Upper lobe of left lung (tissue), 6 donors: ENCODE measurements around the gene RPS2. TPM values are rescaled to one million over a fixed set of nuclear protein-coding genes. Genes with fewer than 3 reads are reported as not detected.

ENCODE experiments used
- ATAC-seq, 2 donors: fragments of 200-7000 bp; cut with Tn5 transposase; one replicate each; pipeline ENCODE4 v1.9.1; 2022; ENCODE audit warnings: mild to moderate bottlenecking in 2 of 2, moderate library complexity in 2 of 2; ENCODE audit not compliant: low FRiP score in 2 of 2
- DNase-seq, 2 donors: peaks; one replicate each; pipeline ENCODE4 v3.0.0-alpha.2; 2019 to 2020
- H3K27ac ChIP-seq, 4 donors: fragments of 200-600 bp; sonication (generic); one replicate each; pipeline ENCODE4 v1.5.1; 2016 to 2019
- H3K27me3 ChIP-seq, 4 donors: fragments of 200-600 bp; sonication (generic); one replicate each; pipeline ENCODE4 v1.5.1; 2017 to 2019
- H3K36me3 ChIP-seq, 4 donors: fragments of 200-600 bp; sonication (generic); one replicate each; pipeline ENCODE4 v1.5.1; 2016 to 2019
- H3K4me1 ChIP-seq, 4 donors: fragments of 200-600 bp; sonication (generic); one replicate each; pipeline ENCODE4 v1.5.1; 2018 to 2019
- H3K4me3 ChIP-seq, 4 donors: fragments of 200-600 bp; sonication (generic); one replicate each; pipeline ENCODE4 v1.5.1; 2017 to 2019; ENCODE audit warnings: mild to moderate bottlenecking in 2 of 4, moderate library complexity in 1 of 4
- H3K9me3 ChIP-seq, 4 donors: fragments of 200-600 bp; sonication (generic); one replicate each; pipeline ENCODE4 v1.5.1; 2018 to 2019
- CTCF ChIP-seq, 6 experiments: fragments of 450-650 bp in 4 of 6; fragments of 200-600 bp in 2 of 6; sonication (generic) in 2 of 6; IDR thresholded peaks; one replicate each; pipeline ENCODE4 v1.5.1; 2016 to 2019; ENCODE audit warnings: antibody characterized with exemption in 6 of 6
- EP300 ChIP-seq, 4 donors: sonication (generic); formaldehyde crosslinking; IDR thresholded peaks; one replicate each; pipeline ENCODE4 v1.5.1; 2017; ENCODE audit warnings: antibody characterized with exemption in 4 of 4, control low read depth in 2 of 4
- POLR2A ChIP-seq, 4 donors: fragments of 450-650 bp; IDR thresholded peaks; one replicate each; pipeline ENCODE4 v1.5.1; 2016 to 2017; ENCODE audit warnings: antibody characterized with exemption in 4 of 4, mild to moderate bottlenecking in 2 of 4
- POLR2AphosphoS5 ChIP-seq, 2 donors: sonication (generic); formaldehyde crosslinking; IDR thresholded peaks; one replicate each; pipeline ENCODE4 v1.5.1; 2017; ENCODE audit warnings: antibody characterized with exemption in 2 of 2
- WGBS, 2 donors: methylation state at CpG; one replicate each; pipeline ENCODE4 v1.1.5; 2017 to 2018; 5-methylcytosine and 5-hydroxymethylcytosine counted together
- total RNA-seq, 6 donors: library from RNA; depleted of rRNA in 4 of 6; stranded (reverse); fragments of >200 nt in 4 of 6; gene quantifications; one replicate each; pipeline versions ENCODE4 v1.1.0 to v1.2.1, GENCODE V29; 2016 to 2021
- donor health status: DM: no; HTN: no; CAD: no; lungs with moderate emphysema.
- donor health status: DM: no; HTN: yes; CAD: no; lungs with severe emphysema.

Gene RPS2
- total RNA-seq, 6 donors from 2014 or later, result 1,128 to 1,943 (median 1,579) TPM

GRCh38 chr16:2002406-2003230 is 38.0 kb upstream of the RPS2 start:
- Histone ChIP-seq H3K9me3 (no peaks in the 10 kb centered on the region), H3K36me3 (peaks cover 30 to 60% (median 55%) of the 10 kb centered on the region in 4 donors), H3K4me3 (no peak overlapping the region), H3K27ac (no peak overlapping the region), H3K4me1 (peaks cover 33 to 44% (median 38%) of the 10 kb centered on the region in 4 donors), H3K27me3 (no peaks in the 10 kb centered on the region)
- no peak for ATAC-seq
- TF ChIP-seq POLR2AphosphoS5 (IDR thresholded peaks at IDR 0.05) (no peak), POLR2A (IDR thresholded peaks at IDR 0.05) (no peak), CTCF (IDR thresholded peaks at IDR 0.05) (no peak), EP300 (IDR thresholded peaks at IDR 0.05) (no peak)
- DNase-seq, result peak in 1 of 2 donors; percentile 79
- WGBS, 2 donors, result 91 to 93% methylated on average over 26 to 45 of the region's 47 CpGs

GRCh38 chr16:2001456-2002355 is 37.1 kb upstream of the RPS2 start:
- peak in 1 of 2 donors; percentile 83 for DNase-seq
- Histone ChIP-seq H3K9me3 (no peaks in the 10 kb centered on the region), H3K4me3 (no peak overlapping the region), H3K4me1 (peaks cover 24 to 34% (median 30%) of the 10 kb centered on the region in 4 donors), H3K27ac (no peak overlapping the region), H3K27me3 (no peaks in the 10 kb centered on the region), H3K36me3 (peaks cover 30 to 69% (median 58%) of the 10 kb centered on the region in 4 donors)
- 96 to 97% methylated on average over 30 to 52 of the region's 53 CpGs for WGBS, 2 donors
- no peak for TF ChIP-seq EP300 (IDR thresholded peaks at IDR 0.05)
- no peak for TF ChIP-seq CTCF (IDR thresholded peaks at IDR 0.05)
- no peak for TF ChIP-seq POLR2AphosphoS5 (IDR thresholded peaks at IDR 0.05)
- no peak for TF ChIP-seq POLR2A (IDR thresholded peaks at IDR 0.05)
- ATAC-seq, result no peak

DNA sequence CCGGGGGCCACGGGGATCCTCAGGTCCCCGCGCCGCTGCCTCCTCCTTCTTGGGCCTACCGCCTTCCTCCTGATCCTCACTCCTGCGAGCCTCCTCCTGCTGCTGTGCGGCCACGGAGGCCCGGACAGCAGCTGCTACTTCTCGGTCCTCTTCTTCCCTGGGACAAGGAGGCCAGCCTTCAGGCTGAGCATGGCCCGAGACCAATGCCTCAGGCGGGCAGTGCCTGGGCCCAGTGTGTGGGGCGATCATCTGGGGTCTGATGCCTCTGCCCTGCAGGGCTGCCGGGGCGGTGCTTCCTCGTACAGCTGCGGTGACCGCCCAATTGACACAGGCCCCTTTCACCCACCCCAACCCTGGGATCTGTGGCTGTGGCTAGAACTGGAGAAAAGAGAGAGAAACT is 36.4 kb upstream of the RPS2 start:
- no peak for TF ChIP-seq POLR2AphosphoS5 (IDR thresholded peaks at IDR 0.05)
- TF ChIP-seq EP300 (IDR thresholded peaks at IDR 0.05), result no peak
- no peak for TF ChIP-seq CTCF (IDR thresholded peaks at IDR 0.05)
- no peak overlapping the region for H3K27ac ChIP-seq
- peaks cover 22 to 28% (median 26%) of the 10 kb centered on the region in 4 donors for H3K4me1 ChIP-seq
- WGBS, 2 donors, result 97 to 98% methylated on average over 11 to 19 of the region's 19 CpGs
- no peak overlapping the region for H3K4me3 ChIP-seq
- H3K27me3 ChIP-seq, result no peaks in the 10 kb centered on the region
- peaks cover 30 to 70% (median 59%) of the 10 kb centered on the region in 4 donors for H3K36me3 ChIP-seq
- H3K9me3 ChIP-seq, result no peaks in the 10 kb centered on the region
- ATAC-seq (no peak), DNase-seq (peak in 1 of 2 donors; percentile 75)

GRCh38 chr16:1999866-2000514 is 35.4 kb upstream of the RPS2 start:
- no peak for TF ChIP-seq POLR2AphosphoS5 (IDR thresholded peaks at IDR 0.05)
- TF ChIP-seq POLR2A (IDR thresholded peaks at IDR 0.05), result no peak
- TF ChIP-seq EP300 (IDR thresholded peaks at IDR 0.05), result no peak
- TF ChIP-seq CTCF (IDR thresholded peaks at IDR 0.05), result no peak

More at GRCh38 chr16:1999866-2000514, 35.4 kb upstream of the RPS2 start:
- DNase-seq, result peak in 1 of 2 donors; percentile 72
- Histone ChIP-seq H3K27ac (no peak overlapping the region), H3K4me1 (peaks cover 15 to 17% (median 16%) of the 10 kb centered on the region in 4 donors), H3K36me3 (peaks cover 30 to 70% (median 59%) of the 10 kb centered on the region in 4 donors), H3K4me3 (no peak overlapping the region), H3K27me3 (no peaks in the 10 kb centered on the region), H3K9me3 (no peaks in the 10 kb centered on the region)
- no peak for ATAC-seq
- 91 to 95% methylated on average over 14 to 21 of the region's 28 CpGs for WGBS, 2 donors
